Neural cell (in vitro differentiated cells): ENCODE measurements around the gene ADM2. TPM values are rescaled to one million over a fixed set of nuclear protein-coding genes. Genes with fewer than 3 reads are reported as not detected.
A peak's percentile ranks its signal among the peaks of the same experiment; 100 is the strongest.

Source experiments
- H2AFZ ChIP-seq: fragments of 200-600, 300-800 bp; sonication (generic), shearing (Covaris generic); 2 replicates; pipeline ENCODE4 v1.6.0; 2014; ENCODE audit warnings: low read depth, mild to moderate bottlenecking, antibody characterized with exemption, low read length, moderate library complexity
- H3F3A ChIP-seq: fragments of 200-600 bp; shearing (Covaris generic); 2 replicates; pipeline ENCODE4 v1.6.1; 2016; ENCODE audit warnings: mild to moderate bottlenecking, moderate library complexity, mixed read lengths, antibody characterized with exemption, low read length; ENCODE audit not compliant: insufficient read depth, poor library complexity, severe bottlenecking
- H3K27ac ChIP-seq: fragments of 200-600, 300-800 bp; sonication (generic), shearing (Covaris generic); 2 replicates; pipeline ENCODE4 v1.5.1; 2014; ENCODE audit warnings: mild to moderate bottlenecking, low read length, moderate library complexity
- H3K27me3 ChIP-seq: fragments of 300-800, 200-600 bp; sonication (generic), shearing (Covaris generic); 2 replicates; pipeline ENCODE4 v1.6.0; 2014; ENCODE audit warnings: mild to moderate bottlenecking, low read depth, low read length, moderate library complexity; ENCODE audit not compliant: insufficient read depth
- H3K36me3 ChIP-seq: fragments of 300-800, 200-600 bp; sonication (generic), shearing (Covaris generic); 2 replicates; pipeline ENCODE4 v1.5.1; 2014; ENCODE audit warnings: mild to moderate bottlenecking, antibody characterized with exemption, low read length, moderate library complexity; ENCODE audit not compliant: insufficient read depth
- H3K4me2 ChIP-seq: fragments of 300-800, 200-600 bp; sonication (generic), shearing (Covaris generic); 2 replicates; pipeline ENCODE4 v1.6.0; 2014; ENCODE audit warnings: mild to moderate bottlenecking, low read length
- H3K4me3 ChIP-seq: fragments of 300-800, 200-600 bp; sonication (generic), shearing (Covaris generic); 2 replicates; pipeline ENCODE4 v1.5.1; 2014; ENCODE audit warnings: mild to moderate bottlenecking, low read length, moderate library complexity
- H3K79me2 ChIP-seq: fragments of 200-600 bp; shearing (Covaris generic); replicated peaks from 2 replicates; pipeline ENCODE4 v1.6.0; 2014; ENCODE audit warnings: mild to moderate bottlenecking, low read length, moderate library complexity; ENCODE audit not compliant: insufficient read depth
- H3K9ac ChIP-seq: fragments of 300-800, 200-600 bp; sonication (generic), shearing (Covaris generic); 2 replicates; pipeline ENCODE4 v1.6.1; 2016; ENCODE audit warnings: mild to moderate bottlenecking, low read length, mixed read lengths
- H3K9me2 ChIP-seq: fragments of 200-600 bp; shearing (Covaris generic); 2 replicates; pipeline ENCODE4 v1.6.1; 2016; ENCODE audit warnings: mild to moderate bottlenecking, low read length, mixed read lengths; ENCODE audit not compliant: insufficient read depth
- H3K9me3 ChIP-seq: fragments of 200-600, 300-800 bp; sonication (generic), shearing (Covaris generic); 2 replicates; pipeline ENCODE4 v1.6.1; 2016; ENCODE audit warnings: mild to moderate bottlenecking, mixed run types, low read length, moderate library complexity, mixed read lengths
- H4K20me1 ChIP-seq: fragments of 200-600 bp; shearing (Covaris generic); 2 replicates; pipeline ENCODE4 v1.6.1; 2016; ENCODE audit warnings: mild to moderate bottlenecking, mixed run types; ENCODE audit not compliant: insufficient read depth
- EP300 ChIP-seq: fragments of 450-650 bp; conservative IDR thresholded peaks from 2 replicates; pipeline ENCODE4 v1.6.1; 2014; ENCODE audit warnings: antibody characterized with exemption, mild to moderate bottlenecking, moderate library complexity; ENCODE audit not compliant: poor library complexity, severe bottlenecking
- EZH2 ChIP-seq: fragments of 200-600, 300-800 bp; shearing (Covaris generic), sonication (generic); IDR thresholded peaks from 2 replicates; pipeline ENCODE4 v1.6.1; 2014; ENCODE audit warnings: antibody characterized with exemption, low read length, borderline replicate concordance, mild to moderate bottlenecking; ENCODE audit not compliant: insufficient read depth, poor library complexity, severe bottlenecking
- MXI1 ChIP-seq: fragments of 450-650 bp; conservative IDR thresholded peaks from 2 replicates; pipeline ENCODE4 v1.6.1; 2014; ENCODE audit warnings: antibody characterized with exemption, mild to moderate bottlenecking; ENCODE audit not compliant: poor library complexity, severe bottlenecking
- POLR2AphosphoS5 ChIP-seq: IDR thresholded peaks from 2 replicates; pipeline ENCODE4 v1.6.1; 2012
- RAD21 ChIP-seq: fragments of 450-650 bp; conservative IDR thresholded peaks from 2 replicates; pipeline ENCODE4 v1.6.1; 2014; ENCODE audit warnings: antibody characterized with exemption, mild to moderate bottlenecking, moderate library complexity
- SMC3 ChIP-seq: fragments of 450-650 bp; conservative IDR thresholded peaks from 2 replicates; pipeline ENCODE4 v1.6.1; 2014; ENCODE audit warnings: antibody characterized with exemption, mild to moderate bottlenecking, moderate library complexity; ENCODE audit not compliant: poor library complexity
- TAF1 ChIP-seq: IDR thresholded peaks from 2 replicates; pipeline ENCODE4 v1.6.1; 2012; ENCODE audit warnings: low read depth
- polyA plus RNA-seq: library from polyadenylated mRNA; depleted of rRNA; stranded (reverse); fragments of >200 nt; gene quantifications from 2 replicates; pipeline ENCODE4 v1.2.3, GENCODE V29; 2014
- TF ChIP-seq, protein P1 (sequence below): IDR thresholded peaks from 2 replicates; pipeline ENCODE4 v1.6.1; 2012; ENCODE audit warnings: borderline replicate concordance
- TF ChIP-seq, protein P2 (sequence below): fragments of 450-650 bp; IDR thresholded peaks from 2 replicates; pipeline ENCODE4 v1.5.1; 2014; ENCODE audit warnings: antibody characterized with exemption, mild to moderate bottlenecking, moderate library complexity; ENCODE audit not compliant: poor library complexity, severe bottlenecking

ADM2 gene
- polyA plus RNA-seq, 1 donor from 2014 or later = not detected

DNA sequence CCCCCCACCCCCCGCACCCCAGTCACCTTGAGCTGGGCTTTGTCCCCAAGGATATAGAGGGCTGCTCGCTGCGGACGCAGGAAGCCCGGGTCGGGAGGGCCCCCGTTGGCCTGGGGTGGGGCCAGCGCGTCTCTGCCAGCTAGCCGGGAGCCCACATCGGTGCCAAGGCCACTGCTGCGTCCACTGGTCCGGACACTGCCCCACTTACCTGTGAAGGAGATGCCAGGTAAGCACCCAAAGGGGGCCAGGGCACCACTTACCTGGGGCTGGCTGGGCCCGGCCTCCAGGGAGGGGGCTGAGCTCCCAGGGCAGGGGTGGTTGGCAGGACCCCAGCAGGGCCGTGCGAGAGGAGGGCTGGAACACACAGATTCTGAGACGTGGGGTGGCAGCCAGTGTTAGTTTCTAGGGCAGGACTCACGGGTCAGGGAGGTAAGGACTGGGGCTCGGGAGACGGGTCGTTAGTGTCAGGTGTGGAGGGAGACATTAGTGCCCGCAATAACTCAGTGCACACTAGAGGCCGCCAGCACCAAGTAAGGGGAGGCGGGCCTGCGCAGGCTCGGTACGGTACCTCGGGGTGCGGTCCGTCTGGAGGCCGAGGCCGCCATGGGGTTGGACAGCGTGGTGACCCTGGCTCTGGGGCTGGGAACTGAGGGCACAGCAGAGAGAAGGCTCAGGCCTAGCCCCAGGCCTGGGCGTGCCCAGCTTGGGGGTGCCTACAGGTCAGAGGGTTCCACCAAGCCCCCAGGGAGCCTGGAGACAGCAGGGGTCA lies 24.7 kb upstream of the ADM2 start:
- Histone ChIP-seq H3K9me2 (no peaks in the 10 kb centered on the region), H3K36me3 (no peaks in the 10 kb centered on the region), H3K9ac (no peak overlapping the region), H3K4me3 (no peak overlapping the region), H3K27me3 (no peaks in the 10 kb centered on the region), H3F3A (no peaks in the 10 kb centered on the region), H2AFZ (no peak overlapping the region), H3K27ac (no peak overlapping the region), H3K79me2 (no peaks in the 10 kb centered on the region), H4K20me1 (no peaks in the 10 kb centered on the region), H3K4me2 (no peak overlapping the region), H3K9me3 (no peaks in the 10 kb centered on the region)
- peak; percentile 22 for TF ChIP-seq RAD21
- TF ChIP-seq, protein P1, sequence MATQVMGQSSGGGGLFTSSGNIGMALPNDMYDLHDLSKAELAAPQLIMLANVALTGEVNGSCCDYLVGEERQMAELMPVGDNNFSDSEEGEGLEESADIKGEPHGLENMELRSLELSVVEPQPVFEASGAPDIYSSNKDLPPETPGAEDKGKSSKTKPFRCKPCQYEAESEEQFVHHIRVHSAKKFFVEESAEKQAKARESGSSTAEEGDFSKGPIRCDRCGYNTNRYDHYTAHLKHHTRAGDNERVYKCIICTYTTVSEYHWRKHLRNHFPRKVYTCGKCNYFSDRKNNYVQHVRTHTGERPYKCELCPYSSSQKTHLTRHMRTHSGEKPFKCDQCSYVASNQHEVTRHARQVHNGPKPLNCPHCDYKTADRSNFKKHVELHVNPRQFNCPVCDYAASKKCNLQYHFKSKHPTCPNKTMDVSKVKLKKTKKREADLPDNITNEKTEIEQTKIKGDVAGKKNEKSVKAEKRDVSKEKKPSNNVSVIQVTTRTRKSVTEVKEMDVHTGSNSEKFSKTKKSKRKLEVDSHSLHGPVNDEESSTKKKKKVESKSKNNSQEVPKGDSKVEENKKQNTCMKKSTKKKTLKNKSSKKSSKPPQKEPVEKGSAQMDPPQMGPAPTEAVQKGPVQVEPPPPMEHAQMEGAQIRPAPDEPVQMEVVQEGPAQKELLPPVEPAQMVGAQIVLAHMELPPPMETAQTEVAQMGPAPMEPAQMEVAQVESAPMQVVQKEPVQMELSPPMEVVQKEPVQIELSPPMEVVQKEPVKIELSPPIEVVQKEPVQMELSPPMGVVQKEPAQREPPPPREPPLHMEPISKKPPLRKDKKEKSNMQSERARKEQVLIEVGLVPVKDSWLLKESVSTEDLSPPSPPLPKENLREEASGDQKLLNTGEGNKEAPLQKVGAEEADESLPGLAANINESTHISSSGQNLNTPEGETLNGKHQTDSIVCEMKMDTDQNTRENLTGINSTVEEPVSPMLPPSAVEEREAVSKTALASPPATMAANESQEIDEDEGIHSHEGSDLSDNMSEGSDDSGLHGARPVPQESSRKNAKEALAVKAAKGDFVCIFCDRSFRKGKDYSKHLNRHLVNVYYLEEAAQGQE = no peak
- no peak for TF ChIP-seq SMC3
- no peak for TF ChIP-seq POLR2AphosphoS5
- TF ChIP-seq, protein P2, sequence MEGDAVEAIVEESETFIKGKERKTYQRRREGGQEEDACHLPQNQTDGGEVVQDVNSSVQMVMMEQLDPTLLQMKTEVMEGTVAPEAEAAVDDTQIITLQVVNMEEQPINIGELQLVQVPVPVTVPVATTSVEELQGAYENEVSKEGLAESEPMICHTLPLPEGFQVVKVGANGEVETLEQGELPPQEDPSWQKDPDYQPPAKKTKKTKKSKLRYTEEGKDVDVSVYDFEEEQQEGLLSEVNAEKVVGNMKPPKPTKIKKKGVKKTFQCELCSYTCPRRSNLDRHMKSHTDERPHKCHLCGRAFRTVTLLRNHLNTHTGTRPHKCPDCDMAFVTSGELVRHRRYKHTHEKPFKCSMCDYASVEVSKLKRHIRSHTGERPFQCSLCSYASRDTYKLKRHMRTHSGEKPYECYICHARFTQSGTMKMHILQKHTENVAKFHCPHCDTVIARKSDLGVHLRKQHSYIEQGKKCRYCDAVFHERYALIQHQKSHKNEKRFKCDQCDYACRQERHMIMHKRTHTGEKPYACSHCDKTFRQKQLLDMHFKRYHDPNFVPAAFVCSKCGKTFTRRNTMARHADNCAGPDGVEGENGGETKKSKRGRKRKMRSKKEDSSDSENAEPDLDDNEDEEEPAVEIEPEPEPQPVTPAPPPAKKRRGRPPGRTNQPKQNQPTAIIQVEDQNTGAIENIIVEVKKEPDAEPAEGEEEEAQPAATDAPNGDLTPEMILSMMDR = peak; percentile 49

DNA sequence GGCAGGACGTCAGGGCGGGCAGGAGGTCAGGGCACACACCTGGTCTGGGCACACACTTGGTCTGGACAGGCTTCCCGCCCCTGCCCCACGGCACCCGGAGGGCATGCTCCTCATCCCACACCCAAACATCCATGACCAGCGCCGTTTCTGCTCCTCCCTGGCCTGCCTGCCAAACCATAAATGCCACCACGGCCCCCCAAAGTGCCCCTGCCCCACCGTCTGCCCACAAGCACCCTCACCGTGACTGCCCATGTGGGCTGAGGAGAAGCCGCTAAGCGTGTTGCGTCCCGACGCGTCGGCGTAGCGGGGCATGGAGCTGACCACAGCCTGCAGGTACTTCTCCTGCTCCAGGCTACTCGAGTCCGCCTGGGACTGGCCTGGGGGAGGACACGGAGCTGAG lies 22.3 kb upstream of the ADM2 start:
- TF ChIP-seq, protein P2 = no peak
- TF ChIP-seq SMC3 = no peak
- no peak for TF ChIP-seq TAF1
- TF ChIP-seq, protein P1 = no peak
- TF ChIP-seq EP300 = no peak
- no peak for TF ChIP-seq POLR2AphosphoS5
- TF ChIP-seq RAD21 = no peak
- no peak for TF ChIP-seq MXI1
- TF ChIP-seq EZH2 = no peak
- H3K36me3 ChIP-seq = no peaks in the 10 kb centered on the region
- H3K27ac ChIP-seq = no peak overlapping the region
- H3F3A ChIP-seq = no peaks in the 10 kb centered on the region
- H3K9ac ChIP-seq = no peak overlapping the region
- no peaks in the 10 kb centered on the region for H3K79me2 ChIP-seq
- no peaks in the 10 kb centered on the region for H3K27me3 ChIP-seq
- no peak overlapping the region for H2AFZ ChIP-seq
- H4K20me1 ChIP-seq = no peaks in the 10 kb centered on the region
- H3K9me2 ChIP-seq = no peaks in the 10 kb centered on the region
- H3K4me2 ChIP-seq = no peak overlapping the region
- H3K9me3 ChIP-seq = no peaks in the 10 kb centered on the region
- H3K4me3 ChIP-seq = no peak overlapping the region
